ENCODE measurements around the gene CASP7.

The CASP7 gene

DNA sequence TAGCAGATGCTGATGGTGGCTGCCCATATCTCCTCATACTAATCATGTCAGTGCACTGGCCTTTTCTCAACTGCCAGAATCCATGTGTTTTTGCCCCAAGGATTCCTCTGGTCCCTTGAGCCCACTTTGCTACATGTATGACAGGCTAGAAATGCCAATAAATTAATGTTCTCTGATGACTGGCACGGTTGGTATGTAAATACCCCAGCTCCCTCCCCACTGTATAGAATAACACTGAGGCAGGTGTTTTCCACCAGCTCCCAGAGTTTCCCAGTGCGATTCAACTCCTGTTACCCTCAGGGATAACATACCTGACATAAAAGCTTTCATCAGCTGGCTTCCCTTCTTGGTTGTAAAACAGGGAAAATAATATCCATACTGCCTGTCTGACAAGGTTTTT, 62.8 kb downstream of the CASP7 start:
- Histone ChIP-seq H3K27me3 (replicated peaks) (no peaks in the 10 kb centered on the region), H3K4me3 (ENCODE audit: low read depth, low read length) (no peak overlapping the region), H3K27ac (no peak overlapping the region), H3K36me3 (replicated peaks) (no peaks in the 10 kb centered on the region)
- TF ChIP-seq, protein P1, sequence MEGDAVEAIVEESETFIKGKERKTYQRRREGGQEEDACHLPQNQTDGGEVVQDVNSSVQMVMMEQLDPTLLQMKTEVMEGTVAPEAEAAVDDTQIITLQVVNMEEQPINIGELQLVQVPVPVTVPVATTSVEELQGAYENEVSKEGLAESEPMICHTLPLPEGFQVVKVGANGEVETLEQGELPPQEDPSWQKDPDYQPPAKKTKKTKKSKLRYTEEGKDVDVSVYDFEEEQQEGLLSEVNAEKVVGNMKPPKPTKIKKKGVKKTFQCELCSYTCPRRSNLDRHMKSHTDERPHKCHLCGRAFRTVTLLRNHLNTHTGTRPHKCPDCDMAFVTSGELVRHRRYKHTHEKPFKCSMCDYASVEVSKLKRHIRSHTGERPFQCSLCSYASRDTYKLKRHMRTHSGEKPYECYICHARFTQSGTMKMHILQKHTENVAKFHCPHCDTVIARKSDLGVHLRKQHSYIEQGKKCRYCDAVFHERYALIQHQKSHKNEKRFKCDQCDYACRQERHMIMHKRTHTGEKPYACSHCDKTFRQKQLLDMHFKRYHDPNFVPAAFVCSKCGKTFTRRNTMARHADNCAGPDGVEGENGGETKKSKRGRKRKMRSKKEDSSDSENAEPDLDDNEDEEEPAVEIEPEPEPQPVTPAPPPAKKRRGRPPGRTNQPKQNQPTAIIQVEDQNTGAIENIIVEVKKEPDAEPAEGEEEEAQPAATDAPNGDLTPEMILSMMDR (IDR thresholded peaks at IDR 0.05; ENCODE audit: low read depth, low read length, missing control alignments), result no peak
- DNase-seq, result no peak
- in situ Hi-C loops (cut with HindIII; ENCODE audit: low pct_ligation_motif_present, low sequenced_read_pairs), result no loop called here

DNA sequence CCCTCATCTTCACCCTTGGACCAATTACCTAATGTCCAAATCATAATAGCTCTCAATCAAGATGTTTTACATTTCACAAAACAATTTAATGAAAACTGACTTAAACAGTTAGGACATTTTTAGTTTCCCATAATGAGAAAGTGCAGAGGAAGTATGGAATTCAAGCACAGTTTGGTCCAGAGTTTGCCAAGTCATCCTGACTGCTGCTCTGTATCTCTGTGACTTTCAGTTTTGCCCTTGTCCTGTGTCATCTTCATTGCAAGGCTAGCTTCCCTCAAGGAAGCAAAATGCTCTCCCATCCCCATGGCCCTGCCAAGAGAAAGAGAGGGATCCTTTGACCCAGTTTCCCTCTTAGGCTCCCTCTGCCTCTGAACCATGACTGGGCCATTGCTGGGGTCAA, 63.9 kb downstream of the CASP7 start:
- TF ChIP-seq, protein P1 (IDR thresholded peaks at IDR 0.05; ENCODE audit: low read depth, low read length, missing control alignments), result no peak
- no peak overlapping the region for H3K27ac ChIP-seq
- DNase-seq, result no peak
- H3K4me3 ChIP-seq (ENCODE audit: low read depth, low read length), result no peak overlapping the region
- no peaks in the 10 kb centered on the region for H3K36me3 ChIP-seq (replicated peaks)
- in situ Hi-C loops (cut with HindIII; ENCODE audit: low pct_ligation_motif_present, low sequenced_read_pairs), result no loop called here
- no peaks in the 10 kb centered on the region for H3K27me3 ChIP-seq (replicated peaks)

DNA sequence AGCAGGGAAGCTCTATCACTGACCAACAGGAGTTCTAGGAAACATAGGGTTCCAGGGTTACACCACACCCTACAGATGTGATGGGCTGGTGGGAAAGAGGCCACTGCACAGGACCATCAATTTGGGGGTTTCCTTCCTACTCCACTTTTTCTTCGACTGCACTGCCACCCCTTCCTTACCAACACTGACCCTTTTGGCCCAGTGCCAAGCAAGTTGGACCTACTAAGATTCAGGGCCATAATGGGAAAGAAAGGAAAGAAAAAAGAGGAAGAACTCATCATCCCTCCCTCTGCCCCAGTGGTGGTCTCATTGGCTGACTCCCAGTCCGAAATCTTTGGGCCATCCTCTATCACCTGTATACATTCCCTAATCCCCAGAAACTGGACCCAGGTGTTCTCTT, 65.7 kb downstream of the CASP7 start:
- Histone ChIP-seq H3K4me3 (ENCODE audit: low read depth, low read length) (no peak overlapping the region), H3K27me3 (replicated peaks) (no peaks in the 10 kb centered on the region), H3K27ac (no peak overlapping the region), H3K36me3 (replicated peaks) (no peaks in the 10 kb centered on the region)
- in situ Hi-C loops (cut with HindIII; ENCODE audit: low pct_ligation_motif_present, low sequenced_read_pairs), result no loop called here
- no peak for DNase-seq
- TF ChIP-seq, protein P1 (IDR thresholded peaks at IDR 0.05; ENCODE audit: low read depth, low read length, missing control alignments), result no peak

GRCh38 chr10:113746217-113746957, 66.7 kb downstream of the CASP7 start:
- in situ Hi-C loops (cut with HindIII; ENCODE audit: low pct_ligation_motif_present, low sequenced_read_pairs), result no loop called here
- H3K36me3 ChIP-seq (replicated peaks), result no peaks in the 10 kb centered on the region
- no peak overlapping the region for H3K27ac ChIP-seq
- no peaks in the 10 kb centered on the region for H3K27me3 ChIP-seq (replicated peaks)
- H3K4me3 ChIP-seq (ENCODE audit: low read depth, low read length), result no peak overlapping the region
- DNase-seq, result peak; percentile 27
- TF ChIP-seq, protein P1 (IDR thresholded peaks at IDR 0.05; ENCODE audit: low read depth, low read length, missing control alignments), result no peak

DNA sequence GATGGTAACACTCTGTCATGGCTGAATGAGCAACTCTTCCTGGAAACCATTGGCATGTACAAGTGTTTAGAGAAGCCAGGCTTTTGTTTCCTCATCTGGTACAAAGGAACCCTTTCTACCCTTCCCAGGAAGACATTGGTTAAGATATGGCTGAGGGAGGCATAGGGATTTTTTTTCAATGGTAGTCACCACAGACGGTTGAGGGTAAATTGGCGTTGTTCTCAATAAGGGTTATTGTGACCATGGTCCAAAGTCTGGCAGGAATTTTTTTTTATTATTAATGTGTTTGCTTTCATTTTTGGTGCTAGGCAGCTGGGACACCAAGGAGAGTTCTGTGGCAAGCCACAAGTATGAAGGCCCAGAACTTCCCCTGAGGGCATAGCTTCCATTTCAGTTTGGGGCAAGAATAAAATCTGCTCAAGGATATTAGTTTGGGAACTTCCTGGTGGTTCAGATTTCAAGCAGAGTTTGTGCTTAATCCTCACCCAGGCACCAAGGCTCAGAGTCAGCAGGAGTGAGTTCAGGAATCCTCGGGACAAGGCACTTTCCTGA, 71.5 kb downstream of the CASP7 start, which contains the start of gene PLEKHS1:
TSS of gene PLEKHS1 (plus strand) at position 502 of the 552 bp plus-strand sequence. CDS start 3,596 bp downstream, outside the sequence.
- H3K36me3 ChIP-seq (replicated peaks), result no peaks in the 10 kb centered on the region
- DNase-seq, result no peak
- H3K4me3 ChIP-seq (ENCODE audit: low read depth, low read length), result no peak within 1 kb of the TSS
- H3K27me3 ChIP-seq (replicated peaks), result no peaks in the 10 kb centered on the region
- TF ChIP-seq, protein P1 (IDR thresholded peaks at IDR 0.05; ENCODE audit: low read depth, low read length, missing control alignments), result no peak
- H3K27ac ChIP-seq, result no peak within 1 kb of the TSS
- in situ Hi-C loops (cut with HindIII; ENCODE audit: low pct_ligation_motif_present, low sequenced_read_pairs), result no loop called here
